ENCODE measurements around the gene HMCN1.

DNA sequence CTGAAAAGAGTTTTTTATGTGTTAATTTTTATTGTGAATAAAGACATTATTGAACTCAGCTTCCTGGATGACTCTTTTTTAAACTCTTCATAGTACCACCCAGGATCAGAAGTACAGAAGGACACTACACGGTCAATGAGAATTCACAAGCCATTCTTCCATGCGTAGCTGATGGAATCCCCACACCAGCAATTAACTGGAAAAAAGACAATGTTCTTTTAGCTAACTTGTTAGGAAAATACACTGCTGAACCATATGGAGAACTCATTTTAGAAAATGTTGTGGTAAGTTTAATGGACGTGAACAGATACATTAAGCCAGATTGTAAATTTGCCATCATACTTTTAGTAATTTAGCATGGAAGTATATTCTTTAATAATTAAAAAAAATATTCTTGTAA, 391.3 kb downstream of the HMCN1 start:
- no peak for TF ChIP-seq ESRRG (CRISPR knock-in tag; IDR thresholded peaks at IDR 0.05)
- TF ChIP-seq PATZ1 (CRISPR knock-in tag; IDR thresholded peaks at IDR 0.05; ENCODE audit: borderline replicate concordance): no peak
- no peak for TF ChIP-seq ISL1 (CRISPR knock-in tag; IDR thresholded peaks at IDR 0.05)
- TF ChIP-seq CSRNP3 (CRISPR knock-in tag; IDR thresholded peaks at IDR 0.05): no peak
- TF ChIP-seq TOX (CRISPR knock-in tag; IDR thresholded peaks at IDR 0.05; ENCODE audit: borderline replicate concordance): no peak
- no peak for TF ChIP-seq TCF4 (CRISPR knock-in tag; IDR thresholded peaks at IDR 0.05; ENCODE audit: borderline replicate concordance)
- TF ChIP-seq, protein P1, sequence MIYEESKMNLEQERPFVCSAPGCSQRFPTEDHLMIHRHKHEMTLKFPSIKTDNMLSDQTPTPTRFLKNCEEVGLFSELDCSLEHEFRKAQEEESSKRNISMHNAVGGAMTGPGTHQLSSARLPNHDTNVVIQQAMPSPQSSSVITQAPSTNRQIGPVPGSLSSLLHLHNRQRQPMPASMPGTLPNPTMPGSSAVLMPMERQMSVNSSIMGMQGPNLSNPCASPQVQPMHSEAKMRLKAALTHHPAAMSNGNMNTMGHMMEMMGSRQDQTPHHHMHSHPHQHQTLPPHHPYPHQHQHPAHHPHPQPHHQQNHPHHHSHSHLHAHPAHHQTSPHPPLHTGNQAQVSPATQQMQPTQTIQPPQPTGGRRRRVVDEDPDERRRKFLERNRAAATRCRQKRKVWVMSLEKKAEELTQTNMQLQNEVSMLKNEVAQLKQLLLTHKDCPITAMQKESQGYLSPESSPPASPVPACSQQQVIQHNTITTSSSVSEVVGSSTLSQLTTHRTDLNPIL (CRISPR knock-in tag; IDR thresholded peaks at IDR 0.05; ENCODE audit: low read depth): no peak
- no peak for TF ChIP-seq ZFP3 (CRISPR knock-in tag; IDR thresholded peaks at IDR 0.05)
- no peak for TF ChIP-seq GLIS3 (CRISPR knock-in tag; IDR thresholded peaks at IDR 0.05)
- TF ChIP-seq BACH2 (CRISPR knock-in tag; IDR thresholded peaks at IDR 0.05; ENCODE audit: borderline replicate concordance): no peak
- TF ChIP-seq RARB (CRISPR knock-in tag; IDR thresholded peaks at IDR 0.05): no peak
- no peak for TF ChIP-seq TSHZ2 (CRISPR knock-in tag; IDR thresholded peaks at IDR 0.05)
- no peak for TF ChIP-seq ZNF70 (CRISPR knock-in tag; IDR thresholded peaks at IDR 0.05)
